Neural progenitor cell (in vitro differentiated cells): ENCODE results near the gene S100A5.

Experiments
- CTCF ChIP-seq: fragments of 200-600 bp; sonication (generic); IDR thresholded peaks from 2 replicates; pipeline ENCODE4 v1.5.1; 2017; ENCODE audit warnings: antibody characterized with exemption, mild to moderate bottlenecking
- EZH2 ChIP-seq: fragments of 200-600 bp; sonication (generic); IDR thresholded peaks from 2 replicates; pipeline ENCODE4 v1.6.1; 2017; ENCODE audit warnings: antibody characterized with exemption, mild to moderate bottlenecking, moderate library complexity

- TF ChIP-seq CTCF (no peak), EZH2 (no peak)
Observed at GRCh38 chr1:153553830-153554541, 13.3 kb upstream of the S100A5 start.
